Right renal pelvis (tissue), 4 donors: Measurements from ENCODE around the gene HTRA2. TPM values are rescaled to one million over a fixed set of nuclear protein-coding genes. Genes with fewer than 3 reads are reported as not detected.
A peak's percentile ranks its signal among the peaks of the same experiment; 100 is the strongest.

ENCODE experiments used
- DNase-seq, 4 donors: peaks; one replicate each; pipeline ENCODE4 v3.0.0-alpha.2; 2013; ENCODE audit warnings: low read depth in 4 of 4, low spot score in 3 of 4, missing footprints in 1 of 4
- polyA plus RNA-seq, 4 donors: library from polyadenylated mRNA; unstranded; fragments of 120-200 nt; gene quantifications; one replicate each; pipeline ENCODE4 v1.2.1, GENCODE V29; 2013; ENCODE audit not compliant: insufficient read length in 4 of 4

The HTRA2 gene
- polyA plus RNA-seq, 4 donors: 33.8 to 39.3 (median 37.6) TPM

DNA sequence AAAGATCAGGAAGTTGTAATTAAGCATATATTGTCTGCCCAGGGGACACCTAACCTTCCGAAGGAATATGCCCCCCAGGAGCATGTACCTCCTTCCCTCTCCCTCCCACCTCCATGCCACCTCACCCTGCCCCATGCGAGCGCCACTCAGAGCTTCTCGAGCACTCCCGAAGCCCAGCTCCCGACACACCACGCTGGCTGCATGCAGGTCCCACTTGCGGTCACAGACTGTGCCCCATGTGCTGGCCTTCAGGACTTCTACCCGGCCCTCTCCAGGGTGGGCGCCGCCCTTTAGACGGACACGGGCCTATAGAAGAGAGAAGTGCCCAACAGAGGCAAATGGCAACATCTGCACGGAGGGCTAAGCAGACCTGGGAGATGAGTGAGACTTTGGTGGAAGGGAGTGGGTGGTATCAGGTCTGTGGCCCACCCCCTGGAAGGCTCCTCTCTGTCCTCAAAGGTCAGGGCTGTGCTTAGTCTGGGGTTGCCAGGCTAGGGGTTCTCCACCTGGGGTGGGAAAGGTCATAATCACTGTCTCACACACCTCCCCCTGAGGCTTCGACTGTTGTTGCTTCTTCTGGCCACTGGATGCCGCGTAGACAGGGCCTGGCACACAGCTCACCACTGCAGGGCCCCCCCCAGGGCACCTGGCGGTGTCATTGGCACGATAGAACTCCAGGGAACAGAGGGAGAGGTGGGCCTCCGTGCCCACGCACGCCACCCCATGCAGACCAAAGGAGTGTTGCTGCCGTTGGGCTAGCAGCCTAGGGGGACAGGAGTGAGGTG lies 6.6 kb downstream of the HTRA2 start:
- DNase-seq: no peak

DNA sequence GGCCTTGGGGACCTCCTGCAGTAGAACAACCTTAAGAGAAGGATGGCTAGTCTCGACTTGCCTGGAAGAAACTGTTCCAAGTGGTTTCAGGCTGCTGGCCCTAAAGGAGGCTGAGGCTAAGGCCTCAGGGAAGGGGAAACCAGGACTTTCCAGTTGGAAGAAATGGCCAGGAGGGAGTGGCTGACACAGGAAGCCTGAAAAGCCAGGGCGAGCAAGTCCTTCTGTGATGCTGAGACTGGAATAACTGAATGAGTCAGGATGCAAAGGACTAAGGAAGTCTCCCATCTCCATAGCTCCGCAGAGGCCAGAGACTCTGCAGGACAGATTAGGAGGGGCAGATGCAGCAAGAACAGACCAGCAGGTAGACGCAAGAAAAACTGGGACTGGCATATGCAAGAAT lies 7.4 kb downstream of the HTRA2 start:
- no peak for DNase-seq

DNA sequence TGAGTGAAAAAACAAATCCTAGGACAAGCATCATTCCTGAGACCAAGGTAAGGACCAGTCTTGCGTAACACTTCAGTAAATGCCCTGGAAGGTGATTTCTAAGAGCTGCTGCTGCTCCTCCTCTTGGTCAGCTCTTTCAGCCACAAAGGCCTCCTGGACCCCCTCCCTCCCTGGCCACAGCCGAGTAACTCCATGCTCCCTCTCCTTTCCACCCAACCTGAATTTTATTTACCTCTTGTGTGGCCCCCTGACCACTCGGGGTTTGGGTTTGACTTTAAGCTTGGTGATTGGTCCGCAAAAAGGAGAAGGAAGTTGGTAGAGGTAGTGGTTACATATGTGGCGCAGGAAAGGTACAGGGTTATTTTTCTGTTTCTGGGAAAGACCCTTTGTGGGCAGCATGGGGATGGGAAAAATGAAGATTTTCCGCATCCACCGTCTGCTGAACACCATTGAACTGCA lies 9.2 kb downstream of the HTRA2 start:
- DNase-seq: no peak

GRCh38 chr2:74540291-74540690 lies 10.6 kb downstream of the HTRA2 start:
- DNase-seq: no peak

GRCh38 chr2:74542978-74543377 lies 13.2 kb downstream of the HTRA2 start:
- no peak for DNase-seq

DNA sequence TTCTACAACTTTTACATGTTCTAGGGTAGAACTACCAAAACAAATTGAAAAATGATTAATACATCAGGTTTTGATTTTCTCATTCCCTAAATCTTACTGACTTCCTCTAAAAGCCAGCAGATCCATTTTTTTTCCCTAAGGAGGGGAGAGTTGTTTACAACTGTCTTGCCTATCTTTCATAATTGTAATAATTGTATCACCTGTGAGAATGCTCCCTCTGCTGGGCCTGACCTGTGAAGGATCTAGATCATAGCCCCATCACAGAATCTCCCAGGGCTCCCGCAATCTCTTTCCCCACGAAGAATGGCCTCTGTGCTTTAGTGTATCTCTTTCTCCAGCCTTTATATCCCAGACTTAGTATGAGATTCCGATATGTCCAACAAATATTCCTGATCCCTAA lies 14.9 kb downstream of the HTRA2 start:
- DNase-seq: no peak

DNA sequence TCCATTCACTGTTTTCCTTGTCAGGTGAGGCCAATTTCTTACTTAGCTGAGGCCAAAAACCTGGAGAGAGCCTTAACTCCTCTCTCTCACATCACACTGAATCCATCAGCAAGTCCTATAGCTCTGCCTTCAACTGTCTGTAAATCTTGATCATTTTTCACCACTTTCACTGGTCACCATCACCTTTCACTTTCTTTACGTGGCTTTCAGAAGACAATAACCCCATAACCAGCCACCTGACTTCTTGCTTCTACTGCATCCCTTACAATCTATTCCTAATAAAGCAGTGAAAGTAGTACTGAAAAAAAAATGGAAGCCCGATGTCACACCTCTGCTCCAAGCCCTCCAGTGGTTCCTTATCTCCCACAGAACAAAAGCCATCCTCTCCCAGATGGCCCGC lies 16.3 kb downstream of the HTRA2 start:
- DNase-seq: no peak

- DNase-seq: no peak
These were observed 18.7 kb downstream of the HTRA2 start for GRCh38 chr2:74548285-74548899.

- DNase-seq: peak in 1 of 4 donors; percentile 32
These were observed 19.4 kb downstream of the HTRA2 start for GRCh38 chr2:74548900-74549826.

DNA sequence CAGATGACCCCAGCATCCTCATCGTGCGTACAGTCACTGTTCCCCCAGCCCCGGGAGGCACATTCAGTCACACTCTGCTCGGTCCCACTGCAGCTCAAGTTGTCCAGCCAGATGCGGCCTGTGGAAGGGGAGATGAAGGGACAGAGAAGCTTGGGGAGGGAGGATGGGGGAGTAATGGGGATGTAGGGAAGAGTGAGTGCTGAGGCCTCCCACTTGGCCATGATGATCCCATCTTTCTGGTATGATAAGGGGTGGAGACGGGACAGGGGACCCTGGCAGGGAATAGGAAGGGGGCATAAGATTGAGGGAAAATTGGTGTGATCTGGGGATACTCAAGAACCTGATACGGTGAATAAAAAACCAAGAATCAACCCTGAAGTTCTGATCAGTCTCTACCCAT lies 20.5 kb downstream of the HTRA2 start:
- DNase-seq: no peak

- DNase-seq: no peak
These were observed 21.8 kb downstream of the HTRA2 start for GRCh38 chr2:74551530-74551929.

GRCh38 chr2:74551942-74552913 lies 22.5 kb downstream of the HTRA2 start:
- no peak for DNase-seq

GRCh38 chr2:74552914-74553811 lies 23.4 kb downstream of the HTRA2 start:
- no peak for DNase-seq

GRCh38 chr2:74553892-74554819 lies 24.4 kb downstream of the HTRA2 start, which contains the start of the genes DOK1 and LOXL3:
Gene DOK1 (plus strand): TSS chr2:74554720. CDS start chr2:74554755, 35 bp downstream.
Gene LOXL3 (minus strand): TSS chr2:74553942. CDS start chr2:74552634, 1,308 bp downstream.
- peak; percentile 78 to 85 (median 81) for DNase-seq

GRCh38 chr2:74554820-74555531 lies 25.2 kb downstream of the HTRA2 start:
- peak in 1 of 4 donors; percentile 63 for DNase-seq

DNA sequence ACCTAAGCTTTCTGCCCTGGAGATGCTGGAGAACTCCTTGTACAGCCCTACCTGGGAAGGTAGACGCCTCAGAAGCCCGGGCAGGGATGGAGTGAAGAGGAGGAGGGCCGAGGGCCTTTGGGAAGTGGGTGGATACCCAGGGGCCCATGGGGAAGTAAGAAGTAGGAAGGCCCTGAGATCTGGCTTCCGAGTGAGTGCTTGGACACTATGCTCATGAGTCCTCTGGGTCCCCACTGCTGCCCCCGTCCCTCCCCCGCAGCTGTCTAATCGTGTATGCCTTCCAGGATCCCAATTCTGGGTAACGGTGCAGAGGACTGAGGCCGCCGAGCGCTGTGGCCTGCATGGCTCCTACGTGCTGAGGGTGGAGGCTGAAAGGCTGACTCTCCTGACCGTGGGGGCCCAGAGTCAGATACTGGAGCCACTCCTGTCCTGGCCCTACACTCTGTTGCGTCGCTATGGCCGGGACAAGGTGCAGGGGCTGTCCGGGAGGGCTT lies 25.9 kb downstream of the HTRA2 start:
- DNase-seq: no peak

DNA sequence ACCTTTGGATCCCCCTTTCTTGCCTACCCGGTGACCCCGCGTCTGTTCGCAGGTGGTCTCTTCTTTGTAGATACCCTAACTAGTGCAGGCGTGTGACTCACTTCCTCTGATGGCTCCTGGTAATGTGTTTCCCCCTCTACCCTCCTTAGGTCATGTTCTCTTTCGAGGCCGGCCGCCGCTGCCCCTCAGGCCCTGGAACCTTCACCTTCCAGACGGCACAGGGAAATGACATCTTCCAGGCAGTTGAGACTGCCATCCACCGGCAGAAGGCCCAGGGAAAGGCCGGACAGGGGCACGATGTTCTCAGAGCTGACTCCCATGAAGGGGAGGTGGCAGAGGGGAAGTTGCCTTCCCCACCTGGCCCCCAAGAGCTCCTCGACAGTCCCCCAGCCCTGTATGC lies 26.4 kb downstream of the HTRA2 start:
- DNase-seq: no peak
